Right lobe of liver (tissue), 4 donors: Measurements from ENCODE around the gene BACH2.

Experiments used
- CTCF ChIP-seq, 4 donors: fragments of 200-600 bp in 3 of 4; fragments of 450-650 bp in 1 of 4; IDR thresholded peaks; one replicate each; pipeline versions ENCODE4 v1.5.1 to v1.8.0; 2016 to 2022; ENCODE audit warnings: antibody characterized with exemption in 4 of 4, mild to moderate bottlenecking in 2 of 4
- POLR2A ChIP-seq: fragments of 450-650 bp; IDR thresholded peaks from one replicate; pipeline ENCODE4 v1.6.1; 2017; ENCODE audit warnings: antibody characterized with exemption, mild to moderate bottlenecking
- donor health status: DM: no; HTN: no; CAD: no.
- donor health status: DM: no; HTN: no; CAD: no.
- donor health status: DM: no; HTN: yes; CAD: no.

- no peak for TF ChIP-seq POLR2A
- no peak for TF ChIP-seq CTCF (IDR thresholded peaks at IDR 0.05)
Observed at GRCh38 chr6:90241229-90241880, 55.3 kb downstream of the BACH2 start.
